Activated T-cell treated with anti-CD3 and anti-CD28 coated beads for 24 hours (primary cell): ENCODE results near the gene HSPG2.

ENCODE experiments used
- DNase-seq: peaks from one replicate; pipeline ENCODE4 v3.0.0-alpha.2; 2020; ENCODE audit warnings: low read depth

HSPG2 gene

DNA sequence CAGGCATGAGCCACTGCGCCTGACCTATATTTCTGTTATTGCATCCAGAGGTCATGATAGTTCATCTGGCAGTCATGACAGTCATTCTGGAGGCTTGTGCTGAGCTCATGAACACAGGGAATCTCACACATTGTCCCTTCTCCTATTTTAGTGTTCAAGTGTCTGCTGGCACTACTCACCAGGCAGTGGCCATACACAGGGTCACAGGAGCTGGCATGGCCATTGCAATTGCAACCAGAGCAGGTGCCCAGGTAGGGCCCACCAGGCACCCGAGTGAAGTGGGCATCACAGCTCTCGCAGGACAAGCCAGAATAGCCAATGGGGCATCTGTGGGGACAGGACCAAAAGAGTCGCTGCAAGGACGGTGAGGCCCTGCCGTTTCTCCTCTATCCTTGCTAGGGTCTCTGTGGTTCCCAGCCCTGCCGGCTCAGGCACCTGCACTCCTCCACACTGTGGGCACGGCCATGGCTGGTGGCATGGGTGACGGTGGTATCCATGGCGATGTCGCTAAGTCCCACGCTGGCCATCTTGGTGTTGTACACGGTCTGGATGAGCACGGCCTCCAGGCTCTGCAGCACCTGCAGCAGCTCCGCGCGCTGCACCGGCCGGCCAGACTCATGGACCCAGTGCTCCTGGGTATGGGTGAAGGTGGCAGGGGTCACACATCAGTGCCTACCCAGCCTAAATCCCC, 57.0 kb downstream of the HSPG2 start:
- DNase-seq: no peak

- DNase-seq: no peak
These were observed 58.2 kb downstream of the HSPG2 start for GRCh38 chr1:21878840-21879478.

DNA sequence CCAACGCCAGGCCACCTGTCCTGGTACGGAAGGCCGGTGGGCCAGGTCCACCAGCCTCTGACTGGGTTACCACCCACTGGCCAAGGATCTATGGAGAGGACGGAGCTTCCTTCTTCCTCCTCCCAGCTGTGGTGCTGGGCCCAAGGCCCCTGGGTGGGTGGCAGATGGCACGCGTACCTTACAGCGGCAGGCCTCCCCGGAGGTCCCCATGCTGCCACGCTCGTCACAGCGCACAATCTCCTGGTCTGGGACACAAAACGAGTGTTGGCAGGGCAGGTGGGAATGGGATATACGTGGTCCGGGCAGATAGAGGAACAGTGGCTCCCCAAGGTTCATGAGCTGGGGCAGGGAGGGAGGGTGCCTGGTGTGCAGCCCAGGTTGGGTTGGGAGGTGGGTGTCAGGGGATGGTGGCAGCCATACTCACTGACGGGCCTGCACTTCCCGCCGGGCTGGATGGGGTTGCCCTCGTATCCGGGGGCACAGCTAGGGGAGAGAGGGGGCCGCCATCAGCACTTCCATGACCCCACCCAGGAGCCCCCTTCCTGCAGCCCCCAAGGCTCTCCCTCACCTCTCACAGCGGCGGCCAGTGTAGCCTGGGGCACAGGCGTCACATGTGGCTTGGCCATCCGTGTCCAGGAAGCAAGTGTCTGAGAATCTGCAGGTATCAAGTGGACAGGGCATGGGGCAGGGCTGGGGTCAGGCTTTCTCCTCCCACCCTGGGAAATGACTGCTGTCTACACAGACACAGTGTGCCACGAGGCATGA, 58.9 kb downstream of the HSPG2 start:
- no peak for DNase-seq

DNA sequence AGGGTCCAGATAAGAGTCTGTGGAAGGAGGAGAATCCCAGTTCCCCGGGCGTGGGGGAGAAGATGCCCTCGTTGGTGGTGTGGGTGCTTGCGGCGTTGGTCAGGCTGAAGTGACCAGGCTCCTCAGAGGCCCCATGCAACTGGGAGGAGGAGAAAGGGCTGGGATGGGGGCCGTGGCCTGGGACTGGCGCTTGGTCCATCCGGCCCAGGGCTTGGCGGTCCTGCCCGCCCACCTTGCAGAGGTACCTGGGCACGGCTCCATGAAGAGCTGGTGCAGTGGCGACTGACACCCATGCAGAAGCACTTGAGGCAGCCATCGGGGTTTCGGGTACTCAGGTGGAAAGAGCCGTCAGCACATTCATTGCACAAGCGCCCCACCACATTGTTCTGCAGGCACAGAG, 60.8 kb downstream of the HSPG2 start:
- no peak for DNase-seq

DNA sequence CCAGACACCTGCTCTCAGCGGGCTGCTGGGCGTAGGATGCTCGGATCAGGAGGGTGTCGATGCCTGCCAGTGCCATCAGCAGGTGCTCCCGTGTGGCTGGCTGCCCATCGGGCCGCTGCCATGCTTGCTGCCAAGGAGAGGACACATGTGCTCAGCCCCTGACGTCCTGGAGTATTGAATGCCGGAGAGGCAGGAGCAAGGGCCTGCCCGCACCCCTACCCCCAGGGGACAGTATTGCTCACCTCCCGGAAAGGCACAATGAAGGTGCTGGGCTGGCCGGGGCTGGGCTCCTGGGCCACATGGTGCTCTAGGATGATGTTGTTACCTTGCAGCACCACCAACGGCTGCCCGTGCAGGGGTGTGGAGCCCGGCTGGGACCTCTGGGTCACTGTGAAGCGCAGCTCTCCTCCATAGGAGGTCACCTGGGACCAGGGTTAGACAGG, 61.5 kb downstream of the HSPG2 start:
- DNase-seq: no peak

- no peak for DNase-seq
These were observed 62.1 kb downstream of the HSPG2 start for GRCh38 chr1:21874778-21875547.

GRCh38 chr1:21874328-21874727, 62.8 kb downstream of the HSPG2 start:
- no peak for DNase-seq

GRCh38 chr1:21873761-21874160, 63.3 kb downstream of the HSPG2 start:
- DNase-seq: no peak

DNA sequence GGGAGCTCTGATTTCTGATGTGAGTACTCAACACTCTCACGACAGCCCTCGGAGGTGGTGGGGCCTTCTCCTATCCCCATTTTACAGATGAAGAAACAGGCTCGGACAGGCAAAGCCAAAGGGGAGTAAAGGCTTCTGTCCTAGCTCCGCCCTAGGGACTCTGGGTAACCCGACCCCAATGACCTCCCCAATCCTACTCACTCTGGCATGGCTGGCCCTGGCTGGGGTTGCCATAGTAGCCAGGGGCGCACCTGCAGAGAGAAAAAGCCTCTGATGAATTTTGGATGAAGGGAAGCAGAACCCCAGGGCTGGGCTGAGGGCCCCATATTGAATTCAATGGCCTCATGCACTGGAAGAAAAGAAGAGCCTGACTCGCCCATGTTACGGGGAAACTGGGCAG, 63.9 kb downstream of the HSPG2 start:
- no peak for DNase-seq

DNA sequence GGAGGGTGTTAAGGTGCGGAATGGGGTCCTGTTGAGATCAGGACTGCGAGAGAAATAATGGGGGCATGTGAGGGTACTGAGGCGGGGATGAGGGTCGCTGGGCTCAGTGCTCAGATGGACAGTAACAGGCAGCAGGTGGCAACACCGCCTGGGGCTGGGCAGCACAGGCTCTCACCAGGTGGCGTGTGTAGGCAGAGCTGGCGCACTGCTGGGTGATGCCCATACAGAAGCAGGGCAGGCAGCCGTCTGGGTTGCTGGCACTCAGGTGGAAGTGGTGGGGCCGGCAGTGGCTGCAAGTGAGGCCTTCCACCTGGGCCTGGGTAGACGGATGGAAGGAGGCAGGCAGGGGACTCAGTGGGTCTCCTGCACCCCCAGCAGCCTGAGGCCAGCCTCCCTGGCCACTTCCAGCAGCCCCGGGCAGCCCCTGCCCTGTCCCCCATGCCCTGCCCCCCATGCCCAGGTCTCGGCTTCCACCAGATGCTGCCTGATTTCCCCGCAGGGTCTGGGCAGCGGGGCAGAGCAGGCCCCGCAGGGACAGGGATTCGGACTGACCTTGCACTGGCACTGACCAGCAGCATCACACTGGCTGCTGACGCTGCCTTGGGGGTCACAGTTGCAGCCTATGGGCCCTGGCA, 64.5 kb downstream of the HSPG2 start:
- no peak for DNase-seq

GRCh38 chr1:21871943-21872342, 65.2 kb downstream of the HSPG2 start:
- DNase-seq: no peak

DNA sequence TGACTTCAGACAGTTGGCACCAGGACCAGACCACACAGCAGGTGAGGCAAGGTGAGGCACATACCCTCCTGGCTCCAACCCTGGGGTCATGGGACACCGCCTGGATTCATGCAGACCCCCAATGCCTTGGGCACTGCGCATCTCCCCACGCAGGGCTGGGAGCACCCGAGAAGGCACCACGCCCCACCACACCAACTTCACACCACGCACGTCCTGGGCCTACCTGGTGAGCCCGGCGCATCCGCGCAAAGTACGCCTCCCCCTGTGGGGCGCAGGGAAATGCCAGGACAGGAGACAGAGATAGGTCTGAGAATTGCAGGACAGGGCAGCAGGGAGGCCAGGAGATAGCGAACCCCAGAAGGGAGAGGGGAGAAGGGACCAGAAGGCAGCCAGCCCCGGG, 66.5 kb downstream of the HSPG2 start:
- DNase-seq: no peak

DNA sequence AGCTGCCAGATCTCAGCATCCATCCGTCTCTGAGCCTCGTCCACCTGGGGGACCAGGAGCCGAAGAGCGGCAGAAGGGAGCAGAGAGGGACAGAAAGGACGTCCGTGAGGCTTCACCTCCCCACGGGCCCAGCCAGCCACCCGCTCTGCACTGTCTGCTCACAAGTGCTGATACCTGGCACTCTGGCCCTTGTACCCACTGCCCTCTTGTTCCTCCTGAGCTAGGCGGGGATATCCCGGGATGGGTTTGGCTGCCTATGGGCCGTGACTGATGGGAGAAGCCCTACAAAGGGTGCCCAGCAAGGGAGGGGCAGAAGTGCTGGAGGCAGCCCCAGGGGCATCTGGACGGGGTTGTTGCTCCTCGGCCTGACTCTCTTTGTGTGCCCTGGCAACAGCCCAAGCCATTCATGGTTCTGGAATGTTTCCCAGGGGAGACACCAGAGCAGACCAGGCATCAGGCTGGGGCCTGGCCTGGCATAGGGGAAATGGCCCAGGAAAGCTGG, 67.4 kb downstream of the HSPG2 start:
- no peak for DNase-seq

- no peak for DNase-seq
These were observed 68.1 kb downstream of the HSPG2 start for GRCh38 chr1:21868941-21869454.

- no peak for DNase-seq
These were observed 68.6 kb downstream of the HSPG2 start for GRCh38 chr1:21868482-21868881.

GRCh38 chr1:21867451-21867996, 69.6 kb downstream of the HSPG2 start:
- no peak for DNase-seq

DNA sequence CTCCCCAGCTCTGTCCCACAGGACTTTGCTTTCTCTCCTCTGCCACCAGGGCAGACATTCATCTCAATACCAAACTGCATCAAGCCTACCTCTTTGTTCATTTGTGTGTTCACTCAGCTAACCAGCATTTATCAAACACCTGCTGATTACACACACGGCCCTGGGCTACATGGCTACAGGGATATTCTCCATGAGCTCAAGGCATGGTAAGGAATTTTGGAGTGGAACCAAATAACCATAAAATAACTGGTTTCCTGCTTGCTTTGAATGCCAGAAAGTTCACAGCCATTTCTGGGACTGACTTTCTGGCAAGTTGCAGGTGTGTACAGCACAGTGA, 70.4 kb downstream of the HSPG2 start:
- DNase-seq: no peak

DNA sequence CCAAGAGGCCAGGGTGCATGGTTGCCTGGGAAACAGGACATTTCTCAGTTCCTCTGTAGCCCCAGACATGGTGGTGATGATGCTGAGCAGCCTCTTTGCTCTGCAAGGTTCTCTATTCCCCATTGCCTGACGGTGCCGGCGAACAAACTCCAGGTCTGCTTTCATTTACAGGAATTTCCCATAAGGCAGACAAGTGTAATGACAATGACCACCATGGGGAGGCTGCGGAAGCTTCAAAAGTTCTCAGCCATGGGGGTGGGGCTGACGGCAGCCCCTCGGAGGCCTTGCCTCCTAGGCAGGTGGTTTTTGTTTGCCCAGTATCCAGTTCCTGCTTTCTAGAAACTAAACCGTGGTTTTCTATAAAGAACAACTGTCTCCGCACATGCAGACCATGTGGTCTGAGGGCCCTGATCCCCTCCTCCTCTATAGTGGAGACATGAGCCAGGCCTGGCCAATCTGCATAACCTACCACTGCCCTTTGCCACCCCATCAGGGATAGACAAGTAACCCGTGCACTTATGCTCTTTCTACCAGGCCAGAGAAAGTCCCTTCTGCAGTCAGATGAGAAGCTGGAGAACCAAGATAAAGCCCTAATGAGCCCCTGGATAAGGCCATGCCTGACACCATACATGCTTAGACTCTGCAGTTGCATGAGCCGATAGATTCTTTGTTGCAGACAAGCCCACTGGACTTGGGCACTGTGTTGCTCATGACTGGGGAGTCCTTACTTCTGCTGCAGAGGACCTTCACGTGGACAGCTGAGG, 71.0 kb downstream of the HSPG2 start:
- DNase-seq: no peak

DNA sequence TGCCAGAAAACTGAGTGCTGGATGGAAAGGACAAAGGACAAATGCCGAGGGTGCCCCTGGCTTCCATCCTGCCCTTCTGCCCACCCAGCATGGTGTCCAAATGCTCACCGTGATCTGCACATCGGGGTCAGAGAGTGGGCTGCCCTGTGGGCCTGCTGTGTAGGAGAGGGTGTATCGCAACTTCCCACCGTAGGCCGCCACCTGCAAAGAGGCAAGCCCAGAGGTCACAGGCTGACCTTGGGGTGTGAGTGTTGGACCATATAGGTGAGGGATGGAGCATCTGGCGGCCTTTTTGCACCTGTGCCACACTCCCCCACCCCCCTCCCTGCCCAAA, 71.5 kb downstream of the HSPG2 start:
- no peak for DNase-seq

GRCh38 chr1:21864730-21865129, 72.4 kb downstream of the HSPG2 start:
- DNase-seq: no peak

GRCh38 chr1:21863981-21864380, 73.1 kb downstream of the HSPG2 start:
- no peak for DNase-seq
